Effector CD4-positive, alpha-beta T cell (primary cell): ENCODE results near the gene TMEM178A.
"Not testable (repeated sequence)": the region's sequence is repeated elsewhere in the genome, so short reads cannot be mapped to it uniquely, and the experiment has no call there.

Source experiments
- DNase-seq: peaks from one replicate; pipeline ENCODE4 v3.0.0-alpha.2; 2020

Gene TMEM178A

DNA sequence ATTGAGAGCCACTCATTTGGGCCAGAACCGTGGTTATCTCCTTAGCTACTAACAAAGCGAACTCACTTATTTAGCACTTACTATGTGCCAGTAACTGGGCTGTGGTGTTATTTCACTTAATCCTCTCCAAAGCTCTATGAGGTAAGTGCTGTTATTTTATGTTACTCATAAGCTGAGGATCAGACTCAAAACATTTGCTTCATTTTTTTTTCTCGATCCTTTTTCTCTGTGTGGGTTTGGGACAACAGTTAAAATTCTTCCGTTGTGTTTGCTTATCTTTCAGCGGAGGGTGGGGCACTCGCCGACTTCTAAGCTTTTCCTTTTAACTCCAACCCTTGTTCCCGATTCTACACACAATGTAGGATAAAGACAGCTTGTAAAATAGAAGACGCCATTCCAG lies 52.8 kb downstream of the TMEM178A start:
- DNase-seq: no peak

DNA sequence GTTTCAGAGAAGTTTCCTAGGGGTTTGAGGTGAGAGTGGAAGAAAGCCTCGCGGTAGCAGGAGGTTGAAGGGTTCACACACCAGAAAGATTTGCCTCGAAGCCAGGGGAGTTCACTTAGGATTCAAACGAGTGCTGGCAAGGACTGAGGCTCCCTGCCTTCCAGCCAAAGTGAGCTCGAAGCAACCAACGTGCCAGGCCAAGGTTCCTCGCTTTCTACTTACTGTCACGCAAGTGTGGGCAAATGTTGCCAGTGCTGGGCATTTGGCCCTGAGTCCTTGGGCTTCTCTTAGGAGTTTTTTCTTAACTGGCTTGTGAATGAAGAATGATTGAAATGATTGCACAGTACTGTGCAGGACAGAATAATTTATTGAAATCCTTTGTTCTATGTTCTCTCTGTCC lies 53.6 kb downstream of the TMEM178A start:
- no peak for DNase-seq

DNA sequence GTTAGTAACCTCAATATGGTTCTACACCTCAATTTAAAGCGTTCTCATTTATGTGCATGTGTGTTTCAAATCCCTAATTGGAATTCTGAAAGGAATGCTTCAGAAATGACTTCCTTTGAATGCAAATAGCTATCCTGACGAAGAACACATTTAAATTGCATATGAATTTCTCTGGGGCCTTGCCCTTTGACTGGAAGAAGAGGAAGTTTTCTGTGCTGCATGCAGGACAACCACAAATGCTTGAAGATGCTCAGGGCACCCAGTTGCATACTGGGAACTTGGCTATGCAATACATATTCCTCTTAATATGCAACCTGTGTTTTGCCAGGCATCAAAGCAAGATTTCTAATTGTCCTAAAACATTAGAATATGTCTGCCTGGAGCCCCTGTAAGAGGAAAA lies 55.3 kb downstream of the TMEM178A start:
- no peak for DNase-seq

DNA sequence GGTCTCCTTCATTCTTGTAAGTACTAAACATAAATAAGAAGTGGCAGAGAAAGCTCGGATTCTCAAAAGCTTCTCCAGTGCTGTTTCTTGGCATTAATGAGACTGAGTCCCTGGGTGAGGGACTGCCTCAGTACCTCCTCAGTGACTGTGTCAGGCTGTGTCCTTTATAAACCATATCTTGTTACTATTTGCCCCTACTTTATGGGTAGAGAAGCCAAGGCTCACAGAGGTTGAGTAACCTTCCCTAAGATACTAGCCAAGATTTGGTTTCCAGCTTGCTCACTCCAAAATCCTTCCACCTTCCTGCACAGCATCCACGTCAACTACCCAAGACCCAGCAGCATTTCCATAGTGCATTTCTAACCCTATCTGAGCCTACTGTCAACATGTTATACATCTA lies 57.8 kb downstream of the TMEM178A start:
- DNase-seq: no peak

DNA sequence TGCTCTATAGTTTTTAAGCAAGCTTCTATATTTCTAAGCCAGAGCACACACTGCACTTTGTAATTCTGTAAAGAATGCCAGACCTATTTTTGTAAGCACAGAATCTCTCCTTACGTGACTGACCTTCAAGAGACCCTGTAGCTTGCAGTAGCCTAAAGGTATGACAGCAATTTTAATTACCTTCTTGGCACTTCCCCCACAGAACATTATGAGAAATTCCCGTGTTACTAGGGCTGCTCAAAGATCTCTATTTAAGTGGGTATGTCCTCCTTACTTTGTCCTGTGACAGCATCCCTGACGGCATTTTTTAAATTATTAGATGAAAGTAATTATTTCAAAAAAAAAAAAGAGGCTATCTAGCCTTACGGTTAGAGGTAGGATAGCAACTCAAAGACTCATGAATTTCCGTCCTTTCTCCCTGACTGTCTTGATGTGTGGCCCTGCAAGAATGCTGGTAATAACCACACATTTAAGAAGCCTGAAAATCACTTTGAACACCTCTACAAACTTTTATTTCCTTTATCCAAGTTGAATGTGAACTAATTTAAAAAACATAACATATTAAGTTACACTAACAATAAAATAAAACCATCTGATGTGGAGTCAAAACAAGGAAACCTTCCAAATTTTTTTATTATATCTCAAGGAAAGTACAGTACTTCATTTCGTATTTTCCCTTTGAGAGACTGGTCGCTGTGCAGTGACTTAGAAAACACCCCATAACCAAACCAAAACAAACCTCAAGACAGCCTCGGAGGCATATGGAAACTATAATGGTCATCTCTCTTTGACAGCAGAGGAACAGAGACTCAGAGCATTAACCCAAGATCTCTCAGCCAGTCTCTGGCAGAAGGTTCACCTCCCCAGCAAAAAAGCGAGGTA lies 58.5 kb downstream of the TMEM178A start:
- no peak for DNase-seq

DNA sequence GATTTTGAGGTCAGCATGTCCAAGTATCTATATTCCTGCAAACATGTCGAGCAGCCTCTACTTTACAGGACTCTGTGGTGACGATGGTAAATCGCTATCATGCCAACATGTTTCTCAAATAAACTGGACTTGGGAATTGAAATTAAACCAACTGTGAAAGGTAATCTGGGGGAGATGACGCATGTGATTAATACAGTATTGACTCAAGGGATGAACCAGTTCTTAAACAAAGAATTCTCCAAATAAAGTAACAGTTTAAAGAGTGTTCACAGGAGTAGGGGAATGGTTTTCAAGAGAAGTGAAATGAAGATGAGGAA lies 59.1 kb downstream of the TMEM178A start:
- DNase-seq: no peak

DNA sequence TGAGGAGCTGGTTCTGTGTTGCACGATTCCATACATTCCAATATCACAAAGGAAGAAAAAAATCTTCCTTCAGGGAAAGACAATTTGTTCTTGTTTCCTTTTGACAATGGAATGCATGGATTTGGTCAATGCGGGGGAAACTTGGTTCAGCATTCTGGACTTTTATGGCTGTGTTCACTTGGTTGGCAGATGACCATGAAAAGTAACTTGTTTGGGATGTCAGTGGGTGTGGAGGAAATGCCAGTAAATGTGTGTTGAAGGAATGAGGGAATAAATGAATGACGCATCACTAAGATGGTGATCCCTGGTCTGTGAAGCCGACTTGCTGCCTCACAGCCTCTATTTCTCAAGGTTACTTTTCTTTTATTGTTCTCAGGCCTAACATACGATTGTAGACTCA lies 59.7 kb downstream of the TMEM178A start:
- DNase-seq: no peak

DNA sequence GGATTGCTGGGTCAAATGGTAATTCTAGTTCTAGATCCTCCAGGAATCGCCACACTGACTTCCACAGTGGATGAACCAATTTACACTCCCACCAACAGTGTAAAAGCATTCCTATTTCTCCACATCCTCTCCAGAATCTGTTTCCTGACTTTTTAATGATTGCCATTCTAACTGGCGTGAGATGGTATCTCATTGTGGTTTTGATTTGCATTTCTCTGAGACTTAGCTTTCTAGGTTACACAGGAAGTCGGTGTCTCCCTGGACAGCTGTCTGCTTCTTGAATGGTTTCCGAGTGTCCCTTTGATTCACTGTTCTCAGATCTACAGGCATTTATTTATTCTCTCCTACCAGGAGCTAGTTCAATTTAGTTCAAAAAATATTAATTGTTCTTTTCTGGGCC lies 62.4 kb downstream of the TMEM178A start:
- not testable (repeated sequence) for DNase-seq

DNA sequence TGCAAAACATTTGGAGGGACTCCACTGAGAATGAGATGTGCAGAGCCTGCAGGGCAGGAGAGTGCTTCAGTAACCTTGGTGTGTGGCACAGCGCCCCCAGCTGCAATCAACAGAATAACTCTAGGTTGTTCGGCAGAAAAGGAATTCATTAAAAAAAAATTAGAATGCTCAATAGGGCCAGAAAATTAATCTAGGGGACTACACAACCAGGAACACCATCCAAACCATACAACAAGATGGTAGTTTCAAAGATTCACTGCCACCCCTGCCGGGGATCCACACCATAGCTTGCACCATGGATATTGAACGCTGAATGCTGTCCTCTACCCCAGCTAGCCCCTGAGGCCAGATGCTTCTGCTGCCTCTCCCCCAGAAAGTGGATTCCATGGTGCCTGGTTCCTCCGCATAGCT lies 63.2 kb downstream of the TMEM178A start:
- DNase-seq: no peak

DNA sequence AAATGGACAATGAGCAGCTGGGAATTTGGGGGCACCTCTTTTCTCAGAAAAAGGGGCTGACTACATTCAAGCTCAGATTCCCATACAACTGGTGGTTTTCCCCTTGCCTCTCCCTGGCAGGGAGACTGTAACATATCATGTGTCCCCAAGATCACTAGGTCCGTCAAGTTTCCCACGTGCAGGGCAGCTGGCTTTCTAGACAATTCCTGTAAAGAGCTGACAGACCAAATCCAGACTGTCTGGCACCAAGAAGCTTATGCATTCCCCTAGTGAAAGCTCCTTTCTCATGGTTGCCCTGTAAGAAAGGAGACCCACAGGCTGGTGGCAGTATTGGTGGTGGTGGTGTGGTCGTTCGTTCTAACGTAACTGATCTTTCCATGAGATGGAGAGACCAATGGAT lies 64.6 kb downstream of the TMEM178A start:
- DNase-seq: no peak

DNA sequence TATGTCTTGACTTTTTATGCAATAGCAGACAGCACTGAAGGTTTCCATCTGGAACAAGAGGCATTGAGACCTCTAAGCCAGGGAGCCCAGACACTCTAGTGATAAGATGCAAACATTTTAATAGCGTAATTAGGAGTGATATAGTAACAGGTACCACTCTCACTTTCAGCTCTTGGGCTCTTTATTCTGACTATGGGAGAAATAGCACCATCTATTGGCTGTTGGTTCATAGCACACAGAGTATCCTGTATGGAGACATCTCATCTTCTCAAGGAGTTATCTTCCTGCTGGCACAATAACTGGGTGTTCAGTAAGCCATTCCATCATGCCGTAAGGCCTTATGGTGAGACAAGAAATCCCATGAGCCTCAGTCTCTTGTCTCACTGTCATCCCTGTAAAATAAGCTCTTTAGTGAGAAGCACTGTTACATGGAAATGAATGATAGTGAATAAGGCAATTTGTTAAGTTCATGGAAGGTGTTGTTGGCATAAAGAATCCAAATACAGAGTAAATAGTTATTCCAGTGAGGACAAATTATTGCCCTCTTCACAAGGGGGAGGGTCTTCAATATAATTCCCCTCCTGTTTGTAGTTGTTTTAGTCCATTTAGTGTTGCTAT lies 65.1 kb downstream of the TMEM178A start:
- no peak for DNase-seq

DNA sequence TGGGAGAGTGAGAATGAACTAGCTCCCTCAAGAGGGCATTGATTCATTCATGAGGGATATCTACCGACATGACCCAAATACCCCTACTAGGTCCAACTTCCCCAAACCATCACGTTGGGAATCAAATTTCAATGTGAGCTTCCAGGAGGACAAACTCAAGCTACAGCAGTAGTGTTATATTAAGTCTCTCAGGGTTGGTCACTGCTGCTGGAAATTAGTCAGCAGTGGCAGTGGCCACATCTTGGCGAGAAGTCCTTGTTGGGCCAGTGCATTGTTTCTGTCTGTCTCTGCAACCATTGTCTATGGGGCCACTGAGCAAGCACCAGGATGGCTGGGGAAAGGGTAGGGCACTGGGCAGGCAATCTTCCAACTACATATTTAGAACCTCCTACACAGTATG lies 65.8 kb downstream of the TMEM178A start:
- DNase-seq: no peak

DNA sequence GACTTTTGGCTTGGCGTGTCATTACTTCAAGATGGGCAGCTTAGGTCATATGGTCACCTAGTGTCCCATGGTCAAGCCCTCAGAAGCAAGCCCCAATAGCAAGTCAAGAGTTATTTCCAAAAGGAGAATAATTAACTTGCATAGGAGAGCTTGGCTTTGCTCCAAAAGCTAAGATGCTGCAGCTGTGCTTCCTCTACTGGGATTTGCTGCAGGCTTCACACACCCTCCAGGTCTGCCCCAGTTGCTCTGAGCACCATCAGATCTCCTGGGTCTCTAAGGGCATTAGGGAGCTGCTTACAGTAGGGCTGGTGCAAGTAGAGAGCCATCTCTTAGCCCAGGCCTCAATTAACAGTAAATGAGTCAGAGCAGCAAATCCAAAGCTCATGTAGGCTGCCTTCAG lies 66.8 kb downstream of the TMEM178A start:
- DNase-seq: no peak

DNA sequence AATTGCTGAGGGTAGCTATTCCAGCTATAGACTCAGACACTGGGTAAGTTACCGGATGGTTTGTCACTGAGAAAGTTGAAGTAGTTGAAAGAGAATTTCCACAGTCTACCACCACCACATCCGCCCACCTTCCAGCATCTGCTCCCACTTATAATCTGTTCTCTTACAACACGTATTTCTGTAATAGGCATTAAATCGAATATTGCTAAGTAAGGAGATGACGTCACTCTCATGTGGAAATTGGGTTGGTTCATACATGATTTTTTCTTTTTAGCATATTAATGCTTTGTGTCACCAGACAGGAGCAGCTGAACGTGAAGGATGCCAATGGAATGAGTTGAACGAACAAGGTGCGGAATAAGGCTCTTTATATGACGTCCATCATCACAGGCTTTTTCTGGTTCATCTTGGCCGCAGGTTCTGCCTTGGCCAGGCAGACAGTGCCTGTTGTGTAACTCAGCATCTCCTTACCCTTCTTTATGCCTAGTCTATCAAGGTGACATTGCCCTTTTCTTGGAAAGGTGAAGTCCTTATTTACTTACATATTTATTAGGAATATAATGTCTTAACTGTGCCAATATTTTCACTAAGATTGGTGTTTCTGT lies 67.5 kb downstream of the TMEM178A start:
- no peak for DNase-seq

DNA sequence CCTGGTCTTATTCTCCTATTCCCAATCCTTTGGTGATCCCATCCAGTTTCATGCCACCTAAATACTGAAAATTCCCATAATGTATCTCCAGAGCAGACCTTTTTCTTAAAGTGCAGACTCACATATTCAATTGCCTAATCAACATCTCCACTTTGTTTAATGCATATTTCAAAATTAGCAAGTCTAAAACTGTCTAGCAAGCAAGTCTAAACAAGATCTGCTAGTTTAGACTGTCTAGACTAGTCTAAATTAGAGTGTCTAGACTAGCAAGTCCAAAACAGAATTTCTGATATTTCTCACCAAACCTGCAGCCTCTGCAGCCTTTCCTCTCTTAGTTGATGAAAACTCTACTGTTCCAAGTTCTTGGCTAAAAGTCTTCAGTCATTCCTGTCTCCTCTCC lies 68.7 kb downstream of the TMEM178A start:
- DNase-seq: no peak

DNA sequence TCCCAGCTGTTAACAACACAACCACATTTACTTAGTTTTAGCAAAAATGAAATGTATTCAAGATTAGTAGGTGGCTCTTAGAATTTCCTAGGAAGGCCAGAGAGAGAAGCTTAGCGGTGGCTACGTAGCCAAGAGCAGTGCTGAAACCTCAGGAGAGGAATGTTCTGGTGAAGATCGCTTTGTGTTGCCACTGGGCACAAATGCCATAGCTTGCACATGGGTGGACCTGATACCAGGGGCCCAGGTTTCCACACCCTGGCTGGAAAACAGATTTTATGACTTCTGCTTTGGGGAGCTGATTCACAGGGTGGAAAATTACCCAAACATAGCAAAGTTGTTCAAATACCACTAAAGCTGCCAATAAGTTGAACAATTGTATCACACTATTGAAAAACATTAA lies 69.9 kb downstream of the TMEM178A start:
- no peak for DNase-seq

DNA sequence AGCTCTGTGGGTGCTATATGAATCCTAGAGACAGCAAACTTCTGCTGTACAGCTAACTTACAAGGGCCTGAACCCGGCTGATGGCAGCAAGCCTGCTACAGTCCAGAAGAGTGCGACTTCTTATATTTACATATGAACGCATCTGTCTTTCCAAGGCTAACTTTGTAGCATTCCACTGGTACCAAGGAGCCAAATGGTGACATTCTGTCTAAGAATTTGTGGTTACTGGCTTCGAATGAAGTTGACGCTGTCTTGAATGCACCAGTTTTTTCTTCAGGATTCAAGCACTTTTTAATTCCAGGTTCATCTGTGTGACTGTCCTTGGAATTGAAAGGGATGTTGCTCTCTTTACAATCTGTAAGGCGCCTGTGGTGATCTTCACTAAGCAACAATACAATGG lies 70.9 kb downstream of the TMEM178A start:
- no peak for DNase-seq

DNA sequence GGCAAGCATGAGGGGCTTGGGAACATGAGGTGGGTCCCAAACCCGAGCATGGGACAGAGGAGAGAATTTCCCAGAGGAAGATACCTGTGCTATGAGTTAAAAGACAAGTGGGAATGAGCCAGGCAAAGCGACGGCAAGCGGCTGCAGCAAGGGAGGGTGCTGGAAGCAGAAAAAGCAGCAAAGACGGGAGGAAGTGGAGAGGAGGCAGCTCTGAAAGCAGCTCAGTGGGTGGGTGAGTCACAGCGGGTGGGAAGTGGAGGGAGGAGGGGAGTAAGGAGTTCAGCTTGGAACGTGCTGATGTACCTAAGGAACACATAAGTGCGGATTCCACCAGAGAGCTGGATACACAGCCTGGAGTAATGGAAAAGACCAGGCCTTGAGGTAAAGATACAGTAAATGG lies 71.9 kb downstream of the TMEM178A start:
- DNase-seq: no peak

DNA sequence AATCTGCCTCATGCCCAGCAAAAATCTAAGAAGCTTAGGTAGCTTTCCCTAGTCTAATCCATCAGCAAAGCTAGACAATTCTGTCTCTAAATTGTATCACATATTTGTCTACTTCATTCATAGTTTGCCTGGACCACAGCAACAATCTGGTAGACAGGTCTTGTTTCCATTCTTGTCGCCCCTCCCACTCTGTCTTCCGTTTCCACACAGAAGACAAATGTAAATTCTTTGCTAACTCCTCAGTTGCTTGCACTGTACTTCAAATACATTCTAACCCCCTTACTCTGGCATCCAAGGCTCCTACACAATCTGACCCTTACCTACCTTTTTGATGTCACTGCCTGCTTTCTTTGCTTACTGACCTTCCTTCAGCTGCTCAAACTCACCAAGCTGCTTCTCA lies 73.2 kb downstream of the TMEM178A start:
- DNase-seq: no peak

DNA sequence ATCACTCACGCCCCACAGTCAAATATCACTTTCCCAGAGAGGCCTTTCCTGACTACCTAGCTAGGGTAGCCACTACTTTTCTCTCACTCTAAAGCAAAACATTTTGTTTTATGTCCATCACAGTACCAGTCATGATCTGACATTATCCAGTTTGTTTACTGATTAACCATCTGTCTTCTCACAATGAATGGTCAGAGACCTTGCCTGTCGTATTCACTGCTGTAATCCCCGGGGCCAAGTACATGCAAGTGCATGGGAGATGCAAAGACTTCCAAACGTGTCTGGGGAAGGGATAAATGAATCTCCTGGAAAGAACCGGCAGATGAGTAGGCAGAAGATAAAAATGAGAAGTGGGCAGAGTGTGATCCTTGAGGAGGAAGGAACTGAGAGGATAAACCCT lies 73.7 kb downstream of the TMEM178A start:
- no peak for DNase-seq

DNA sequence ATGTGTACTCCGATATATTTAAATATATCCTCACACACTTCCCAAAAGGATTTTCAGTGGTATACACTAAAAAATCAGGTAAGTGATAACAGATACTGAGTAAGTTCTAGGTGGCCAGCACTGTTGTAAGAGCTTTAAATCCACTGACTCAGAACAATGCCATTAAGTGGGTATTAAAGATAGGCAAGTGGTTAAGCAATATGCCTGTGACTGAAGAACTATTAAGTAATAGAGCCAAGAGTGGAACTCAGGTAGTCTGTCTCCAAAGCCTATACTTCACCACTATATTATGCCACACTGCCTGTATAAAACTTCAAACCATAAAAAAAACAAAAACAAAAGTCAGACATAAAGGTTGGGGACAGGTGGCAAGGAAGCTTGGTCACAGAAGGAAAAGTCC lies 76.2 kb downstream of the TMEM178A start:
- no peak for DNase-seq

DNA sequence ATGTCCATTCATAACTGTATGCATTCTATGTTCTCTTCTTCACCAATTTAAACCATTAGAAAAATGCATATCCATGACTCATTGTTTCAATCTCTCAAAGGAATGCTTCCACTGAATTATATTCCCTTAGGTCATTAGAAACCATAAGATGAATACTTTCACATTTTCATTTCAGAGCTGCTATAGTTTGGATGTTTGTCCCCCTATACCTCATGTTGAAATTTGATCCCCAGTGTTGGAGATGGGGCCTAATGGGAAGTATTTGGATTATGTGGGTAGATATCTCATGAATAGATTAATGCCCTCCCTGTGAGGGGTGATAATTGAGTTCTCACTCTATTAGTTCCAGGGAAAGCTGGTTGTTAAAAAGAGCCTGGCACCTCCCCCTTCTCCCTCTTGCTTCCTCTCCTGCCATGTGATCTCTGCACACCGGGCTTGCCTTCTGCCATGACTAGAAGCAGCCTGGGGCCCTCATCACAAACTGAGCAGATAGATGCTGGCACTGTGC lies 77.6 kb downstream of the TMEM178A start:
- no peak for DNase-seq

DNA sequence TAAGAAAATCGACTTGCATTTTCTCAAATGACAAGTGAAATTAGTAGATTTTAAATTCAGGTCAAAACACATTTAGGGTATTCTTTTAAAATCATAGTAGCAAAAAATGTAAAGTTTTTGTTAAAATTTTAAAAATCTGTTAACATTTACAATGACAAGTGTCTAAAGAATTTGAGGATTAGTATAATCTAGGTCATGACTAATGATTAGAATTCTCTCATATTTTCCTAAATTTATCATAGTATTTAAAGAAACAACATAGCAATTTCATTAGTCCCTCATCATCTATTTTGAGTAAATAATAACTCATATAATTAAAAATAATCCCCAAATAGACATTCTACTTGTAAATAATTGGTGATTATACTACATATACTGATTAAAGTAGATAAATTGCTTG lies 89.7 kb downstream of the TMEM178A start:
- no peak for DNase-seq

DNA sequence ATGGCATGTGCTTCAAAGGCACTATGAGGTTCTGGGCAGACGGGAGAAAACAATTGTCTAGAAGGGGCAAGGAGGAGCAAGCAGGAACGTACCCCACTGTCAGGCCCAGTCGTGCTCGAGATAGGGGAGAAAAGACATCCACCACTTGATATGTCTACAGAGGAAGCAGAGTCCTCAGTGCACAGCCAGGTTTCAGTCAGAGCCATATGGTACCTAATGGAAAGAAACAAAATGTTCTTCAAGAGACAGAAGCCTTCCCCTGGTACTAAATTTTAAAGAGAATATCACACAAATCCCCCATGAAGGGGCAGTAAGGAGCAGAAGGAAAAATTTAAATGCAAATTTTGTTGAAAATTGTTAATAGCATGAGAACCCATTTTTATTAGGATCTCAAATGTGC lies 91.4 kb downstream of the TMEM178A start:
- DNase-seq: no peak
